ENCODE data around the gene TBC1D22A. TPM values are rescaled to one million over a fixed set of nuclear protein-coding genes. Genes with fewer than 3 reads are reported as not detected.

The TBC1D22A gene
- total and polyA plus RNA-seq, 2 donors (not counting 3 experiments of a cell fraction or from before 2014, with no cell fraction given): 26.1 to 32.4 TPM

- Histone ChIP-seq H3K27me3 (ENCODE audit: control insufficient read depth in 2 of 2, insufficient read depth in 2 of 2, low read length in 2 of 2) (no peaks in the 10 kb centered on the region), H3K27ac (ENCODE audit: insufficient read depth, low read depth, low read length) (no peak overlapping the region), H2AFZ (ENCODE audit: low read depth, low read length) (no peak overlapping the region), H3K4me2 (ENCODE audit: insufficient read depth, low read length) (no peak overlapping the region), H3K9me1 (replicated peaks; ENCODE audit: control insufficient read depth, extremely low read depth, insufficient read depth, low read length) (no peaks in the 10 kb centered on the region), H3K9ac (replicated peaks; ENCODE audit: extremely low read depth, insufficient read depth, low read length) (no peak overlapping the region), H4K20me1 (replicated peaks; ENCODE audit: control insufficient read depth, extremely low read depth, insufficient read depth, low read length) (peaks cover 2% of the 10 kb centered on the region), H3K79me2 (ENCODE audit: control insufficient read depth, insufficient read depth, low read length) (peaks cover 98% of the 10 kb centered on the region), H3K4me1 (ENCODE audit: control insufficient read depth, extremely low read depth, insufficient read depth, low read length) (no peaks in the 10 kb centered on the region), H3K9me3 (replicated peaks; ENCODE audit: control insufficient read depth, insufficient read depth, low read length) (no peaks in the 10 kb centered on the region), H3K36me3 (ENCODE audit: control insufficient read depth in 2 of 2, extremely low read depth in 1 of 2, insufficient read depth in 2 of 2, low read length in 2 of 2) (peaks cover 4 to 37% of the 10 kb centered on the region in 2 experiments), H3K4me3 (replicated peaks in 1 of 3; ENCODE audit: insufficient read depth in 1 of 3, low read depth in 1 of 3, low read length in 3 of 3) (no peak overlapping the region)
- intact Hi-C loops (cut with micrococcal nuclease): no loop called here
- FAIRE-seq (no peak), DNase-seq (ENCODE audit: low read depth, low spot score) (no peak)
- dilution Hi-C loops (cut with MboI; ENCODE audit: extremely low pct_ligation_motif_present, low sequenced_read_pairs): no loop called here
- ChIA-PET CTCF (interaction anchor here (1.1 to 1.4 kb wide), 3 partner anchors 13 to 72 kb away, joined by 3 read pairs; no protein-coding TSS in a partner anchor), POLR2A (no interaction called here)
- TF ChIP-seq MAX (IDR thresholded peaks at IDR 0.05; ENCODE audit: insufficient read depth, insufficient read length) (no peak), POLR2A (IDR thresholded peaks at IDR 0.05; ENCODE audit: low read depth, low read length) (no peak), GATA2 (IDR thresholded peaks at IDR 0.05; ENCODE audit: insufficient read depth, insufficient read length, low read depth, low read length) (no peak), EZH2 (IDR thresholded peaks at IDR 0.05; ENCODE audit: borderline replicate concordance, low read depth, low read length, severe bottlenecking) (no peak), JUN (IDR thresholded peaks at IDR 0.05; ENCODE audit: borderline replicate concordance, insufficient read depth, insufficient read length, low read depth) (no peak), POLR2AphosphoS5 (IDR thresholded peaks at IDR 0.05; ENCODE audit: insufficient read depth, low read depth, low read length) (no peak)
- no TSS peak for BruUV-seq (replicated peaks)
Measured at GRCh38 chr22:46726066-46726985, 36.1 kb upstream of the TBC1D22A start.

- Histone ChIP-seq H3K36me3 (ENCODE audit: control insufficient read depth in 2 of 2, extremely low read depth in 1 of 2, insufficient read depth in 2 of 2, low read length in 2 of 2) (peaks cover 4 to 34% of the 10 kb centered on the region in 2 experiments), H3K27me3 (ENCODE audit: control insufficient read depth in 2 of 2, insufficient read depth in 2 of 2, low read length in 2 of 2) (no peaks in the 10 kb centered on the region), H3K9me1 (replicated peaks; ENCODE audit: control insufficient read depth, extremely low read depth, insufficient read depth, low read length) (no peaks in the 10 kb centered on the region), H4K20me1 (replicated peaks; ENCODE audit: control insufficient read depth, extremely low read depth, insufficient read depth, low read length) (no peaks in the 10 kb centered on the region), H2AFZ (ENCODE audit: low read depth, low read length) (no peak overlapping the region), H3K4me3 (replicated peaks in 1 of 3; ENCODE audit: insufficient read depth in 1 of 3, low read depth in 1 of 3, low read length in 3 of 3) (no peak overlapping the region), H3K9ac (replicated peaks; ENCODE audit: extremely low read depth, insufficient read depth, low read length) (no peak overlapping the region), H3K4me2 (ENCODE audit: insufficient read depth, low read length) (no peak overlapping the region), H3K79me2 (ENCODE audit: control insufficient read depth, insufficient read depth, low read length) (peaks cover 98% of the 10 kb centered on the region), H3K4me1 (ENCODE audit: control insufficient read depth, extremely low read depth, insufficient read depth, low read length) (no peaks in the 10 kb centered on the region), H3K27ac (ENCODE audit: insufficient read depth, low read depth, low read length) (no peak overlapping the region), H3K9me3 (replicated peaks; ENCODE audit: control insufficient read depth, insufficient read depth, low read length) (no peaks in the 10 kb centered on the region)
- TF ChIP-seq MYC (IDR thresholded peaks at IDR 0.05; ENCODE audit: low read depth, low read length) (no peak), CTCF (IDR thresholded peaks at IDR 0.05; ENCODE audit: extremely low read depth in 1 of 2, insufficient read depth in 1 of 2, low read depth in 1 of 2, low read length in 2 of 2) (no peak), EZH2 (IDR thresholded peaks at IDR 0.05; ENCODE audit: borderline replicate concordance, low read depth, low read length, severe bottlenecking) (no peak), POLR2AphosphoS5 (IDR thresholded peaks at IDR 0.05; ENCODE audit: insufficient read depth, low read depth, low read length) (no peak), POLR2A (IDR thresholded peaks at IDR 0.05; ENCODE audit: low read depth, low read length) (no peak), JUN (IDR thresholded peaks at IDR 0.05; ENCODE audit: borderline replicate concordance, insufficient read depth, insufficient read length, low read depth) (no peak), GATA2 (IDR thresholded peaks at IDR 0.05; ENCODE audit: insufficient read depth, insufficient read length, low read depth, low read length) (no peak), MAX (IDR thresholded peaks at IDR 0.05; ENCODE audit: insufficient read depth, insufficient read length) (no peak)
- CTCF ChIA-PET: interaction anchor here (1.1 to 1.3 kb wide), 2 partner anchors 31 to 72 kb away, joined by 3 read pairs; no protein-coding TSS in a partner anchor
- dilution Hi-C loops (cut with MboI; ENCODE audit: extremely low pct_ligation_motif_present, low sequenced_read_pairs): no loop called here
- POLR2A ChIA-PET: no interaction called here
- DNase-seq (ENCODE audit: low read depth, low spot score) (no peak), FAIRE-seq (no peak)
- intact Hi-C loops (cut with micrococcal nuclease): no loop called here
- BruUV-seq (replicated peaks): no TSS peak
Measured at GRCh38 chr22:46726986-46727317, 35.5 kb upstream of the TBC1D22A start.
